Measurements from ENCODE around the gene ATP5IF1.

The ATP5IF1 gene

DNA sequence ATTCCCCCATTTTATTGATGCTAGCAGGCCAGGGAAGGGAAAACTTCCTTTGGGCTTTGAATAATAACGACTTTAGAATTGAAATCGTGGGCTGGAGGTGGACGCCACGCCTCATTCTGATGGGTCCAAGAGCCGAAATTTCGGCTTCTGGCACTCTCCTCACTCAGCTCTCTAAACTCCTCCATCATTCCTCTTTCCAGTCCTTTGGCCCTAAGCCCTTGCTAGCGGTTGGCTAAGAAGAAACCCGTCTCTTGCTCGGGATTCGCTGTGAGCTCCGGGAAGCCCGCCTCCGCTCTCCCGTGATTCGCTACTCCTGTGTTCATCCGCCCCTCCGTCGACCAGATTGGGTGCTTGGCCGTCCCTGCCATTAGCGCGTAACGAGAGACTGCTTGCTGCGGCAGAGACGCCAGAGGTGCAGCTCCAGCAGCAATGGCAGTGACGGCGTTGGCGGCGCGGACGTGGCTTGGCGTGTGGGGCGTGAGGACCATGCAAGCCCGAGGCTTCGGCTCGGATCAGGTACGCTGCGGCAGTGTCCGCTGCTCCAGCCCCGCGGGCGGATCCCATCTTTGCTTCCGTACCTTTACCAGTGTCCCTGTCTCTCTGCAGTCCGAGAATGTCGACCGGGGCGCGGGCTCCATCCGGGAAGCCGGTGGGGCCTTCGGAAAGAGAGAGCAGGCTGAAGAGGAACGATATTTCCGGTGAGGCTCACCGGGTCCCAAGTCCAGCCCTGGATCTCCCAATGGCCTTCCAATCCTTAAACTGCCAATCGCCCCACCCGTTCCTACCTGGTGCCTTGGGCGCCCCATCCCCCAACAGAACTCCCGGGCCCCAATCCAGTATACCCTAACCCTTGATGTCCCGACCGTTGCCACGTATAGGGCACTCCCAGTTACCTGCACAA, at the start of gene ATP5IF1:
Gene ATP5IF1 (plus strand): TSS at position 370 of the 901 bp plus-strand sequence. CDS start 60 bp downstream, at position 430.
- DNase-seq, result peak; percentile 93 to 95

DNA sequence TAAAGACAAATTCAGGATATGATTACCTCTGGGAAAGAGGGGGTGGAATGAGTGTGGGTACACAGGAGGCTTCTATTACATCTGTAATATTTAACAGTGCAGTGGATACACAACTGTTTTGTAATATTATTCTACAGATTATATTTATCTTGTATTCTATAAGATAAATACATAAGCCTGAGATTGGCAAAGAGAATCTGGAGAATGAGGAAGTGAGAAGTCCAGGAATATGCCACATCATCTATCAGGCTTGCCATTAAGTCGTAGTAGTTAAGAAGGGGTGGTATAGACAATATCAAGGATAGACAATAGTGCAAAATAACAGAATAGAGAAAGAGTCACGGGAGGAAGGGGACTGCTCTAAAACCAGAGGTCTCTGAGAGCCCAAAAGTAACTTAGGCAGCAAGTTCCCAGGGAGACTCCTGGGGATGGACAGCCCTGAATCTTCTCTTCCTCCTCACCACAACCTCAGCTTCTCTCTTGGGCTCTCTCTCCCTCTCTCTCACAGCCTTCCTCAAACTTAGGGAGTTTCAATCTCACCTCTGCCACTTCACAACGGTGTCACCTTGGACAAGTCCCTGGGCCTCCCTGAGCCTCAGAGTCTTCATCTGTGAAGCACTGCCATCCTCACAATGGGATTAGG, 45.5 kb upstream of the ATP5IF1 start:
- no peak for DNase-seq

DNA sequence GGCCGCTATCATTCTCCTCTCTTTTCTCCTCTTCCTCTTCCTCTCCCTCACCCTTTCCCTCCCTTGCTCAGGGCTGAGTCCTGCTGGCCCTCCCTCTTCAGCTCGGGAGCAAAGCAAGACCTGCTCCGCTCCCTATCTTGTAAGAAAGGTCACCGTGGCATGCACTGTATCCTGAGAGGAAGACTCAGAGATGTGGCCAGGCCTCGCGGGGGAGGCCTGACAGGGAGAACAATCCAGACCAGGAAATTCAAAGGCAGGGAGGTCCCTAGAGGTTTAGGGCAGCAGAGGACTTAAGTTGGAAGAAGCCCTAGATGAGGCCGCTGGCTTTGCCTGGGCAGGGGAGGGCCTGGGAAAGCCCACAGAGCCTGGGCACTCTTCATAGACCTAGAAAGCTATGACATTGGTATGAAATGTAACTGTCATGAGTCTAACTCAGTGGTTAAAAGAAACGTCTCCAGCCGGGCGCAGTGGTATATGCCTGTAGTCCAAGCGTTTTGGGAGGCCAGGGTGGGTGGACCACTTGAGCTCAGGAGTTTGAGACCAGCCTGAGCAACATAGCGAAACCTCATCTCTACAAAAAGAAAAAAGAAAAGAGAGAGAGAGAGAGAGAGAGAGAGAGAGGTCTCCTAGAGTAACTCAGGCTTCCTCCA, 44.8 kb upstream of the ATP5IF1 start:
- no peak for DNase-seq

DNA sequence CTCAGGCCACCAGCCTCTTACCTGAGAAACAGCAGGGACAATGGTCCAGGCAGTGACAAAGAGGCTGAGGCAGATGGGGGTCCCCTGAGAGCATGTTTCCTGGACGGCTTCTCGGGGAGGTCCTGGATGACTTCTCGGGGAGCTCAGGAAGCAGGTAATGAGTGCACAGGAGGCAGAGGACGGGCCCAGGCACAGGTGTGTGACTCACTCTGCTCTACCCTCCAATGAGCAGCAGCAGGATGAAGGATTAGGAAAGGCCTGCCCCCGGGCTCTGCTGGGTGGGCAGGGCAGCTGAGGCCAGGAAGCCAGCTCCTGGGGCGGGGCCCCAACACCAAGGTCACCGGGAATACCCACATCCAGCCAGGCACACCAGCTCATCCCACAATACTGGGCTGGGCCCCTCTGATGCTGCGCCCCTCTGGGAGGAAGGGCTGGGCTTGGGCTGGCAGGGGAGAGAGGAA, 42.2 kb upstream of the ATP5IF1 start:
- no peak for DNase-seq

DNA sequence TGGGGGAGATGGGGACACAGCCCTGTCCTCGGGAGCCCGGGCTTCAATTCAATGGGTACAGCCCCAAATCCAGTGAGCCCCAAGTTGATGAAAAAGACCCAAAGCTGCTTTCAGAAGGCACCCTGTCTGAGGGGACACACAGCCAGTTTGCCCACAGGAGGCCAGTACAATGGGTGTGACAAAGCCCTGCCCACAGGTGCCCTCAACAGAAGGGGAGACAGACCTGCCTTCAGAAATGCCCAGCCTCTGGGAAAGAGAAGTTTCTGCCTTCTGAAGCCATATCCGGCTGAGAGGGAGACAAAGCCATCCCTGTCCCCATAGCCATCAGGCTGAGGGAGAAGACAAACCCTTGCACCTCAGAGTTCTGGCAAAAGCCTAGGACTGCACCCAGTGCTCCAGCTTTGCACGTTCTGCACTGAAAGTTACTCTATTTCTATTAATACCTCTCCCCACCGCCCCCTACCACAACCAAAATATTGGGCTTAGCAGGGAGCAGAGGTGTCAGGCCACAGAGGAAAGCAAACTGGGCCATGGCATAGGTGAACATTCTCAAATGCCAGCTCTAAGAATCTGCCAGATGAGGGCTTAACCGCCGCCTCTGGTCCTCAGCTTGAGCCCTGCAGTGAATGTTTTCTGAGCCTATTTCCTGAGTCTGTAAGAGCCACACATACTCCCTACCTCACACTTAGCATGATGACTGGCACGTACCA, 41.4 kb upstream of the ATP5IF1 start:
- no peak for DNase-seq

DNA sequence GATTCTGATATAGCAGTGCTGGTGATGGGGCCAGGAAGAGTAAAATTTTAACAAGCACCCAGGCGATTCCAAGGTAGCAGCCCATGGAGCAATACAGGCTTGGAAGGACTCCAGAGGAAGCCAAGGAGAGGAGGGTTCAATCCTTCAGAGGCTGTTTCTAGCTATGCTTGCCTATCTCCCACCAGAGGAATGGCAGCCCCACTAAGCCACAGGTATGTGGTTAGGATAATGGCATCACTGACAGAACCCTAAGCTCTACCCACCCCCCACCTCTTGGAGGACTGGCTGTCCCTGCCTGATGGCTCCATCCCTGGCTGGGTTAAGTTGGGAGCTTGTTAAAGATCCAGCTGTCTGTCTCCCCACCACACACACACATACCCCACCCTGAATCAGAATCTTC, 40.1 kb upstream of the ATP5IF1 start:
- DNase-seq, result no peak

DNA sequence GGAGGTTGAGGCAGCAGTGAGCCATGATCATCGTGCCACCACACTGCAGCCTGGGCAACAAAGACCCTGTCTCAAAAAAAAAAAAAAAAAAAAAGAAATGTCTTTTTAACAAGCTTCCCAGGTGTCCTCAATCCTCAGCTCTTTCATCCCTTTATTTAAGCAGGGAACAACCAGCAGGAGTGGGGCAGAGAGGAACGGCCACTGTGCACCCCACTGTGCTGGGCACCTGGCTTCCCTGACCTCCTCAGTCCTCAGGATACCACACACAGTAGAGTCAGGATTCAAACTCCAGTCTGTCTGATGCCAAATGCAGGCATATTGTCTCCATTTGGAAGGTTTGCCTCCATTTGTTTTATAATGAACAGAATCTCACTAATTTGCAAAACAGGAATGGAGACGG, 39.6 kb upstream of the ATP5IF1 start:
- DNase-seq, result no peak

DNA sequence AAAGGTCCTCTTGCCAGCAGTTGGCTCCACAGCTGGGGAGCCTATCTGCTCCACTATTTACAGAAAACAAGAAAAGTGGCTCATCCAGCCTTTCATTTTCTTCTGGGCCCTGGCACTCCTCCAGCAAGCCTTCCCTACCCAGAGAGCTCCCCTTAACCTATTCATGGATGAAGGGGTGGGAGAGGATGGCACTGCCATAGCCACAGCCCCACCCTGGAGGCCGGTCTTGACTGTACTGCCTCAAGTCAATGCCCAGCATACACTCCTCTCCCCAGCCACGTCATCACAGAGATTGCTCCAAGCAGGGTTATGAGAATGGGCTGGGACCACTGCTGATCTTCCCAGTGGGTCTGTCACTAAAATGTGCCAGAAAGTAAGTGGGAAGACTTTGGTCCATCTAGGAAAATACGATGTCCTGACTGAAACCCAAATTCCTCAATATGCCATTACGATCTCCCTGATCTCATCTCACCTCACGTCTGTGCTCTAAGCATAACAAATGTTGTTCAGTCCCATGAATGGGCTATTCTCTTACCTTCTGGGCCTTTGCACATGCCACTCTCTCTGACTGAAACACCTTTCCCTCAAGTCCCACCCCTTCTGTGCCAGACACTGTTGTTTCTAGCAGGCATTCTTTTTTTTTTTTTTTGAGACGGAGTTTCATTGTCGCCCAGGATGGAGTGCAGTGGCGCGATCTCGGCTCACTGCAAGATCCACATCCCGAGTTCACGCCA, 38.1 kb upstream of the ATP5IF1 start:
- no peak for DNase-seq

DNA sequence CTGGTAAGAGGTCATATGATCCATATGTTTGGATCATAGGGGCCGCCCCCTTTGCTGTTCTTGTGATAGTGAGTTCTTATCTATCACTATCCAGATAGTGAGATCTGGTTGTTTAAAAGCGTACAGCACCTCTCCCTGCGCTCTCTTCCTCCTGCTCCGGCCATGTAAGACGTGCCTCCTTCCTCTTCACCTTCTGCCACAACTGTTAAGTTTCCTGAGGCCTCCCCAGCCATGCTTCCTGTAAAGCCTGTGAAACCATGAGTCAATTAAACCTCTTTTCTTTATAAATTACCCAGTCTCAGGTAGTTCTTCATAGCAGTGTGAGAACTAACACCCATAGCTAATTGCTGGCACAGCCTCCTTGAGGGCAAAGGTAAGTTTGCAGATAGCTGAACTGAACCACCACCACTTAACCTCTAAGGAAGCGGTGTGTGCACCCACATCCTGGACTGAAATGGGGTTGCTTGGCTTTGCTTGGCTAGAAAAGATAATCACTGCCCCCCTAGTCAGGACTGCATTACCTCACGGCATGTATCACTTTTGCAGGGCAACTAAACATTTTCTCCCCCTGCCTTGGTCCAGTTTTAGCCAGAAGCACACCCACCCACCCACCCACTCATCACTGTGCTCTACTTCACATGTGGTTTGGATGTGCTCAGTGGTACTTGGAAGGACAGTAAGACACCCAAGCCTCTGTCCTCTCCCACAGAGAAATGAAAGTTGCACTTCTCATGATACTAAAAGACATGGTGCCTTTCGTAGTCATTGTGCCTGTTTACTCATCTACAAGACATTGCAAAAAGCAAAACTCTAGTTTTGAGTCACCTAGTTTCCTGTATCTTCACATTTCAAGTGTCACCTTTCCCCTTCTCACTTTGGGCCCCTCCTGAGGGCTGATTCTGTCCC, 36.3 kb upstream of the ATP5IF1 start:
- DNase-seq, result peak; percentile 77 to 81

DNA sequence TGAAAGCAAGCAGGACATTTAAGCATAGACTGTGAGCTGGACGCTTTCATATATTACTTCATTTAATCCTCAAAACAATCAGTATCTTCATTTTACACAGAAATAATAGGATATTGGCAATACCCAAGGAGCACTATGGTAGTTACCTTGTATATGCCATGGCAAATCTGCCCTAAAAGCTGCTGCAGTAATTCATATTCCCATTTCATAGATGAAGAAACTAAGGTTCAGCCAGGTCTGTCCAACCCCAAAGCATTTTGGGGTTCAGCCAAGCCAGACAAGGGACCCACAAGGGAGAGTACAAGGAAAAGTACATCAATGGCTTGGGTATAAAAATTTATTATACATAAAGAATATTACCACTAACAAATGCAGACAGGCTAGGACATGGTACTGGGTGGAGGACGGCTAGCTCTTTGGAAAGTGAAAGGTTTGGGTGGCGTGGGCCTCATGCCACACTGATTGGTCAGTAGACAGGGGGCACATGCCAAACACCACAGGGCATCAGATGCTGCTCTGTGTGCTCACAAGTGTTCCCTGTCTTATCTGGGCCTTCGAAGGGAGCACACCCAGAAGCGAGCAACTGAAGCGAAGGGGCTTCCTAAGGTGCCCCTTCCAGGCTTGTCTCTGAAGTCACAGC, 35.6 kb upstream of the ATP5IF1 start:
- DNase-seq, result peak in 1 of 2 experiments; percentile 28

DNA sequence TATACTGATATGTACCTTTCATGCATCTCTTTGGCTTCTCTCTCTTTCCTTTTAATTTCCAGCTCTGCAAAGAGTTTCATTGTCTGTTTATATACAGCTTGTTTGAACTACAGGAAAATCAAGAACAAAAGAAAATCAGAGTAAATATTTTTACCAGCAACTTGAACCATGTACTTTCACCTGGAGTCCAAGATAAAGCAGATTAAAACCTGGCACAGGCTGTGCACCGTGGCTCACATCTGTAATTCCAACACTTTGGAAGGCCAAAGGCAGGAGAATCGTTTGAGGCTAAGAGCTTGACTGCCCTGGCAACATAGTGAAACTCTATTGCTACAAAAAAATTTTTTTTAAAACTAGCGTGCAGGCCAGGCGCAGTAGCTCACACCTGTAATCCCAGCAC, 30.7 kb upstream of the ATP5IF1 start:
- DNase-seq, result no peak

DNA sequence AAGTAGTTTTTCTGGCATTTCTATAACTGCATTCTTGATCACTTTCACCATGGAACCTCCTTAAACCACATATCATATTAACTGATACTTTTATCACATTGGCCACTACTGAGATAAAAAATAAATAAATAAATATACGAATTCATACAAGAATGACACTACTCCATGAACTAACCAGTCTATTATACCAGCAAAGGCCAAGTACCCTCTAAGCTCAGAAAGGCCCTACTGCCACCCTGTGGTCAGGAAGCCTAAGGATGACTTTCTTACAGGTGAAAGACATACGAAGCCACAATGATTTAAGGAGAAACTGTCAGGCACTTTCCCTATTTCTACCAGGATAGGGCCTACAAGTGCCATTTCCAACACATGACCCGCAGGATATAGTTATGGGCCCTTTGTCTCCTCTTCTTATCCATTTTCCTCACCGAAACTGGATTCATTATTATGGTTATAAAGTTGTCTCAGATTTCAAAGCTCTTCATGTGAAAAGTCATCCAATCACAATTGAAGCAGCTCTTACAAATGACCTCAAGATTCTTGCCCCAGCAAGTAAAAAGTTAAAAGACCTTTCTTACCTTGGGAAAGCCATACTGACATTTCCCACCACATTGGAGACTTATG, 27.0 kb upstream of the ATP5IF1 start:
- peak; percentile 62 to 66 for DNase-seq

DNA sequence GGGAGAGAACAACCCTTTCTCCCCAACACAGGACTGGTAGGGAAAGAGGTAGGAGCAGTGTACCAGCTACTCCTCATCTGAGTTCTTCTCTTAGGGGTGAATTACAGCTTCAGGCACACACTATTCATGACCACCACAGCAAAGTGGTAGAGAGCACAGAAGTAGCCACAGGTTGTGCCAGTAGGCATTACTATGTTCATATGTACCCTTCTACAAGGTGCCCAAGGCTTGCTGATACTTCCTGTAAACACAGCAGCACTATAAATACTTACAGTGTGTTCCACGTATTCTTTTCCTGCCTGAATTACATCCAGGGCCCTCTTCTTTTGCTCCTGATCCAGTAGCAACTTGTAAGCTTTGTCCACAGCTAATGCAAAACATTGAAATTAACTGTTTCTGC, 26.2 kb upstream of the ATP5IF1 start:
- no peak for DNase-seq

DNA sequence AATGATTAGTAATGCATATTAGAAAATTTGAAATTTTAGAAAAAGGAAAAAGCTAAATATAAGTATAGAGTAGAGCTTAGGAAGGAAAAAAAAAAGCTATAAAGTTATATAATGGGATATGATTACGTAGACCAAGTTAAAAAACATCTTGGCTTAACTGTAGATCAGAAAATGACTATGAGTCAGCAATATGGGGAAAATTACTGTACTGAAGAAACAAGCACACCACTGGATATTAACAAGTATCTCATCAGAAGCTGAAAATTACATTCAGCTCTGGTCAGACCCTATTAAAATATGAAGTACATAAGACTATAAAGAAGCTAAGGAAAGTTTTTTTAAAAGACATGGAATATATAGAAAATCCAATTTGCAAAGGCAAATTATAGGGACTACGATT, 22.6 kb upstream of the ATP5IF1 start:
- no peak for DNase-seq

DNA sequence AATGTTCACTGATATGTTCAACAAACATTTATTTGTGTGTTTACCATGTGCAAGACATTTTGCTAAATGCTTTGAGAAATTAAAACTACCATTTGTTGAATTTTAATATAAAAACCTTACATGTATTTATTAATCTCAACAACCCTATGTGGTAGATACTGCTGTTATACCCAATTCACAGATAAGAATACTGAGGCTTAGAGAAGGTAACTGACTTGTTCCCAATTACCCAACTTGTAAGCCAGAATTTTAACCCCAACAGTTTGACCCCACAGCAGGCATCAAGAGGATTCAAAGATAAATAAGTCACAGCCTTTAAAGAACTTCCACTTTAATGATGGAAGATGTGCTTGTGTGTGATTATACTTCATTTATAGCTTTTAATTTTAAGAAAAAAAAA, 6.8 kb upstream of the ATP5IF1 start:
- DNase-seq, result no peak

DNA sequence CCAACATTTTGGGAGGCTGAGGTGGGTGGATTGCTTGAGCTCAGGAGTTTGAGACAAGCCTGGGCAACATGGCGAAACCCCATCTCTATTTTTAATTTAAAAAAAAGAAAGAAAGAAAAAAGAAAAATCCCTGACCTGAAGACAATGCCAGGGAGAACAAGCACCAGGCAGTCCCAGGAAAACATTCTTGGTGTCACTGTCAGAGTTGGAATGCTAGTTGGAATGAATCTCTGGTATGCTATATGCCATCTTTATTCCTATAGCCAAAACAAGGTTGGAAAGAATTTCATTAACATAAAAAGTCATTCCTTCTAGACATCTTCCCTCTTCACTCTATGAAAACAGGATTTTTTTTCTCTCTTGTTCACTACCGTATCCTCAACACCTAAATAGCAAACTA, 5.9 kb upstream of the ATP5IF1 start:
- no peak for DNase-seq

DNA sequence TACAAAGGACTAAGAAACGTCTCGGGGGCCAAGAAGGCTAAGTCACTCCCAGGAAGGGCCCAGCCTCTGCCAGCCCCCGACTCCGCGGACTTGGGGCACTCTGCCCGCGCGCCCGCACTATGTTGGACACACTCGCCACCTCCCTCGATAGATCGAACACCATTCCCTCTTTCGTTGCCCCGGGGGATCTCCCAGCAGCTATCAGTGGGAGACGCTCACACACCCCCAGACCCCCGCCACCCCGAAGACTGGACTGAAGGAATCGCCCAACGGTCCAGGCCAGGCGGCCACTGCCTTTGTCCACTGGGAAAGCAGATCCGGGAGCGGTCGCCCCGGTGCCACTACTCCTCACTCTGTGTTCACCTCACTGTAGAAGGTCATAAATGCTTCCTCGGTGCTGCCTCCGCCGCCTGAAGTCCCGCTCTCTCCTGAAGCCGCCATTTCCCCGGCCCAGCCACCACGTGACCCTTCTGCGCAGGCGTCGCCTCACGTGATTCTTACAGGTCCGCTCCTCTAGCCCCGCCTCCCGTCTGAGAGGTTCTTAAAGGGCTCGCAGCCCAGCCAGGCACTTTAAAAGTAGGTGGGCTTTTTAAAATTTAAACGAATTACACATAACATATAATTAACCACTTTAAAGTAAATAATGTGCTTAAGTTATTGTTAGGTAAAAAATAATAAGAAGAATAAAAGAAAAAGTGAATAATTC, 3.2 kb upstream of the ATP5IF1 start, which contains the start of gene DNAJC8:
Gene DNAJC8 (minus strand): TSS at position 472 of the 706 bp plus-strand sequence. CDS start 31 bp downstream, at position 441.
- DNase-seq, result peak; percentile 96

DNA sequence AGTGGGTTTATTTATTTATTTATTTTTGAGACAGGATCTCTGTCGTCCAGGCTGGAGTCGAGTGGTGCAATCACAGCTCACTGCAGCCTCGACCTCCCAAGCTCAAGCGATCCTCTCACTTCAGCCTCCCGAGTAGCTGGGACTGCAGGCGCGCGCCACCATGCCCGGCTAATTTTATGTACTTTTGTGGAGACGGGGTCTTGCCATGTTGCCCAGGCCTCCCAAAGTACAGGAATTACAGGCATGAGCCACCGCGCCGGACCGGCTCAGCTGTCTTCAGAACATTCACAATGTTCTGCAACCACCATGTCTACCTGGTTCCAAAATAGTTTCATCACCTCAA, 2.7 kb upstream of the ATP5IF1 start:
- DNase-seq, result peak in 1 of 2 experiments; percentile 31

DNA sequence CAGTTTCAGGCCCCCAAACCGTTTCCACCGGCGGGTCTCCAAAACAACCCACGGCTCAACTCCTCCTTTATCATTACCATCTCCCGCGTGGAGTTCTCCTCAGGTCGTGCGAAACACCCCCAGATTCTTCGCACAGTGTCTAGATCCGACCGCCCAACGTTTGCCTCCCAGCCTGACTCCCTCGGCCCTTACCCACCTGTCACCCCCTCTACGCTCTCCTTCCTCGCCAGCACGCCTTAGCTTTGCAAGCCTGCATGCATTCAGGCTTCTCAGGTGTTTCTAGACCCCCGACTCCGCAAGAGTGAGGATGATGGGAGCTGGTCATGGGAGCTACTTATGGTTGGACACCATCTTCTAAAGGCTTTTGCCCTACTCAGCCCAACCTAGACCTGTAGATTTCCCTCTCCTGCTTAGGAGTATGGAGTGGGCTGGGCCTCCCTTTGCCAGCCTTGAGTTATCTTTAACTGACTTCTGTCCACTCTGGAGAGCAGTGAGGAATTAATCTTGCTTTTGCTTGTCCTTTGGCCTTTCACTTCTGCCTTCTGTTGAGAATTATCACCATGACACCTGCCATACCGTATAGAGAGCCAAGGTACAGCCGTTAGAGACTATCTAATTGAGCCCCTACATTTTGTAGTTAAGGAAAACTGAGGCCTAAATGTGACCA, 865 bp downstream of the ATP5IF1 start:
- no peak for DNase-seq
